HL-60 (cell line): Measurements from ENCODE around the gene ZNF282.
"Not testable (repeated sequence)": the region's sequence is repeated elsewhere in the genome, so short reads cannot be mapped to it uniquely, and the experiment has no call there.

Source experiments
- DNase-seq, 2 experiments: peaks; one replicate each; pipeline ENCODE4 v3.0.0-alpha.2; 2010 to 2020; ENCODE audit warnings: low read depth in 1 of 2, low spot score in 1 of 2
- H3K27ac ChIP-seq: fragments of 250-450 bp; sonication (Bioruptor Pico); replicated peaks from 2 replicates; pipeline ENCODE4 v1.5.1; 2020; ENCODE audit warnings: mild to moderate bottlenecking, moderate library complexity
- H3K27me3 ChIP-seq: fragments of 250-450 bp; sonication (Bioruptor Pico); 2 replicates; pipeline ENCODE4 v1.5.1; 2021; ENCODE audit warnings: mild to moderate bottlenecking, moderate library complexity; ENCODE audit not compliant: insufficient read depth, poor library complexity, severe bottlenecking
- H3K4me3 ChIP-seq: replicated peaks from 2 replicates; pipeline ENCODE4 v1.5.1; 2011; ENCODE audit warnings: mild to moderate bottlenecking, control low read depth, low read length; ENCODE audit not compliant: insufficient read depth
- CTCF ChIP-seq: IDR thresholded peaks from one replicate; pipeline ENCODE4 v1.5.1; 2011; ENCODE audit warnings: low read length, control low read depth, inconsistent platforms; ENCODE audit not compliant: insufficient read depth
- GABPA ChIP-seq: IDR thresholded peaks from 2 replicates; pipeline ENCODE4 v1.6.1; 2012; ENCODE audit warnings: low read depth
- POLR2AphosphoS5 ChIP-seq: IDR thresholded peaks from 2 replicates; pipeline ENCODE4 v1.6.1; 2012; ENCODE audit warnings: low read depth
- REST ChIP-seq: IDR thresholded peaks from 2 replicates; pipeline ENCODE4 v1.6.1; 2012; ENCODE audit warnings: low read depth; ENCODE audit not compliant: insufficient replicate concordance
- SPI1 ChIP-seq: IDR thresholded peaks from 2 replicates; pipeline ENCODE4 v1.6.1; 2012; ENCODE audit warnings: low read depth, mild to moderate bottlenecking, borderline replicate concordance

Gene ZNF282

GRCh38 chr7:149223761-149224160 is 28.4 kb downstream of the ZNF282 start:
- H3K27me3 ChIP-seq = no peaks in the 10 kb centered on the region
- no peak overlapping the region for H3K27ac ChIP-seq
- TF ChIP-seq SPI1 (no peak), POLR2AphosphoS5 (no peak), REST (no peak), GABPA (no peak), CTCF (no peak)
- no peak overlapping the region for H3K4me3 ChIP-seq
- no peak for DNase-seq

GRCh38 chr7:149224352-149224751 is 29.0 kb downstream of the ZNF282 start:
- TF ChIP-seq POLR2AphosphoS5 (no peak), SPI1 (no peak), REST (no peak), CTCF (no peak), GABPA (no peak)
- no peaks in the 10 kb centered on the region for H3K27me3 ChIP-seq
- DNase-seq = no peak
- H3K27ac ChIP-seq = no peak overlapping the region
- H3K4me3 ChIP-seq = no peak overlapping the region

GRCh38 chr7:149225106-149225505 is 29.8 kb downstream of the ZNF282 start:
- Histone ChIP-seq H3K4me3 (no peak overlapping the region), H3K27me3 (no peaks in the 10 kb centered on the region), H3K27ac (no peak overlapping the region)
- no peak for TF ChIP-seq GABPA
- TF ChIP-seq POLR2AphosphoS5 = 0 out of 2 replicates have a peak, but pooled peaks have one; percentile 8
- no peak for DNase-seq

- no peaks in the 10 kb centered on the region for H3K27me3 ChIP-seq
- TF ChIP-seq POLR2AphosphoS5 (no peak), REST (no peak), SPI1 (no peak), GABPA (no peak), CTCF (no peak)
- no peak for DNase-seq
- no peak overlapping the region for H3K27ac ChIP-seq
- H3K4me3 ChIP-seq = no peak overlapping the region
These were observed 30.3 kb downstream of the ZNF282 start for GRCh38 chr7:149225656-149226055.

GRCh38 chr7:149226366-149226765 is 31.0 kb downstream of the ZNF282 start:
- H3K27me3 ChIP-seq, H3K27ac ChIP-seq, H3K4me3 ChIP-seq, DNase-seq: not testable (repeated sequence)
